GM19351 (cell line): ENCODE data around the gene NR2F1-AS1.

Source experiments
- ATAC-seq: cut with Tn5 transposase; IDR thresholded peaks from one replicate; pipeline ENCODE4 v1.9.1; 2021; ENCODE audit warnings: mild to moderate bottlenecking, moderate library complexity; ENCODE audit not compliant: unreplicated experiment

NR2F1-AS1 gene

DNA sequence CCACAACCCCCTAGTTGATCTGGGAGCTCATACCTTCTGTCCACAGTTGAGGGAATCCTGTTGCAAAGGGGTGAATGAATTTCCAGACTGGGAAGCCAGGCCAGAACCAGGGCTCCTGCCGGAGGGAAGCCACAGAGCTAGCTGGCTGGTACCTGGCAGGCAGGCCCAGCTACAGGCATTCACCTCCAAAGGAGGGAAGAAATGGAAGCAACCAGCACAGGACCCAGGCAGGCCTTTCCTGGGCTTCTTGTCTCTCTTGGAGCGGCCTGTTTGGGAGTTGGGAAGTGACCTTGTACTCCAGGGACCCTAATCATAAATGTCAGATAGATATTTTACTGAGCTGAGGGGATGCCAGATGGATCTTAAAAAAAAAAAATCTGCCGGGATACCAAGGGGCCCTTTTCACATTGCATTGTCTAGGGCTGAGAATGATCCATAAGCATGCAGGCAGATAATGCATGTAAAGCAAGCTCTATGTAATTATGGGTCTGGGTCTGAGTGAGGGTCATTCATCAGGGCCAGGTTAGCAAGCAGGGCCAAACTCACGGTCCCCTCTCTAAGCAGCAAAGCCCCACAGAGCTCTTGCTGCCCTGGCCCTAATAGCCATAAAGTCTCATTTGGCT lies 10.4 kb upstream of the NR2F1-AS1 start:
- ATAC-seq: no peak

DNA sequence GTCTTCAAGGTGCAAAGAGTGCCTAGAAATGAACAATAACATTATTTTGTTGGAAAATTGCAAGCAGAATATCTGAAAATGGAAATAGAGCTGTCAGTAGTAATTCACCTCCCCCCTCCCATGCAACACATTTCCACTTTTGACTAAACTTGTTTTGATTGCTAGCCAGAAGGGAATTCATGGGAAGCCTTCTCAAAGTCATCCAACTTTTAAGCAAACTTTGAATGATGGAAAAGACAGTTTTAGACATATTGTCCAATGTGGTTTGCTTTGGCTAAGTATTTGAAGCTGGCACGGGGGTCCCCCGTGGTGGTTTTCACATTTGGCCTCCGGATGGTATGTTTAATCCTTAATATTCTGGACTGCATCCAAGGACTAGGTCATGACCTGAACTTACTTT lies 9.5 kb upstream of the NR2F1-AS1 start:
- no peak for ATAC-seq

DNA sequence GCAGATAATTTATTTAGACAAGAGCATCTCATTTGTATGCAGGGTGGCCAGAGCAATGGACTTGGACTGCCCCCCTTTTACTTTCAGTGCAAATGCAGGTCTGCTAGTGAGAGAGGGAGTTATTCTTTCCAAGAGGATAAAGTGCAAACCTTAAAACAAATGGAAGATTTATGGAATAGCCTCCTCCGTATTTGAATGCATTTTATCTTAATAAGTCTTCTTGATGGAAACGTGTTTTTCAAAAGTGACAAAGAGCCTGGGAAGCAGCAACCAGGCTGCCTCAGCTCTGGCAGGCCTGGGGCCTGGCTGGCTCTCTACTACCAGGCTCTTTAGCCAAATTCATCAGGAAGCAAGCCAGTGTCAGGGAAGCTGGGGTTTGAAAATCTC lies 8.8 kb upstream of the NR2F1-AS1 start:
- no peak for ATAC-seq

DNA sequence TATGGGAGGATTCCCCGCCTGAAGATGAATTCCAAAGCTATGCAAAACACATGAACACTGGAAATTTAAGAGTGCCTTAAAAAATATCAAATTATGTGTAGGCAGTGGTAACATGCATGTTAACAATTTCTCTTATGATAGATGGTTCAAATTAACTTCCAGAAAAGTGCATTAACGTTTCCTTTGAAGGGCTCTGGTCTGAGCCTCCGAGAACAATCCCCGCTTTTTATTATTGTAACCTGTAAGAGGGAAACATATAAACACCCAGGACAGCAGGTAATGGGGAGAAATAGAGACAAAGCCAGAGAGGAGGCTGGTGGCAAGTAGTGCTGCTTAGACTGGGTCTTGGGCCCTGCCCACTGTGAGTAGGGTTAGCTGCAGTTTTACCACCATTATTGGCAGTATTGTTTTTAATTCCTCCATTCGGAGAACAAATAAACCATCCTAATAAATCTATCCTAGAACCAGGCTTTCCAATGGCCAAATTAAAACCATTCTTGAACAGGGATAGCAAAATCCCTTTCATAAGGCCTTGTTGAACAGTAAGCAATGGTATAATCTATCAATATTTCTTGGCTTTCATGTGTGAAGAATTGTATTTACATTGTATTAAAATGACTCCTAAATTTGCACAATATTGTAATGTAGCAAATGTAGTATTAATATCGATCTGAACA lies 8.3 kb upstream of the NR2F1-AS1 start:
- ATAC-seq: no peak

DNA sequence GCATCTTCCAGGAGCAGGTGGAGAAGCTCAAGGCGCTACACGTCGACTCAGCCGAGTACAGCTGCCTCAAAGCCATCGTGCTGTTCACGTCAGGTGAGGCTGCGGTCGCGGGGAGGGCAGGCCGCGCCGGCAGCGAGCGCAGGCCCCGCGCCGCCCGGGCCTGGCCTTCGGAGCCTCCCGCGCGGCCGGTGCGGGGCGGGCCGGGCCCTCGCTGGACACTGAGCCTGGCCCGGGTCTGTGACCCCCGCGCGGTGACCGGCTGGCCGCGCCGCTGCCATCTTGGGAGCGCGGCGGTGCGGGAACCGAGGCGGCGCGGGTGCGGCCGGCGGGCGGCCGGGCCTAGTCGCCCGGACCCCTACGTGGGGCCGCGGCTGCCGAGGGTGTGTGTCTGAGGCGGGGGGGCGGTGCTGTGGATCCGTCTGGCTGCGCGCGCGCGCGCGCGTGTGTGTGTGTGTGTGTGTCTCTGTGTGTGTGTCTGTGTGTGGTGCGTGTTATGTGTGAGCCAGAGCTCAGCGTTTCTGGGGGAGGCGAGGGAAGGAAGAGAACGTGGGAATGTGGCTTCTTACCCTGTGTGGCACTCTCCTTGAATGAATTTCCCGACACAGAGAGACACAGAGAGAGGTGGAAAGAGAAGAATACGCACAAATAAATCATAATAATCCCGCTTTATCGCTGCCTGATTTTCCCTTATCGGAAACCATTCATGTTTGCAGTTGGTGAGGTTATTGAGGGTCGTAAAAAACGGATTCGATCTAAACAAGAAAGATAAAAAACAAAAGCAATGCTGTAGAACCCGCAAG lies 7.5 kb upstream of the NR2F1-AS1 start:
- ATAC-seq: no peak

DNA sequence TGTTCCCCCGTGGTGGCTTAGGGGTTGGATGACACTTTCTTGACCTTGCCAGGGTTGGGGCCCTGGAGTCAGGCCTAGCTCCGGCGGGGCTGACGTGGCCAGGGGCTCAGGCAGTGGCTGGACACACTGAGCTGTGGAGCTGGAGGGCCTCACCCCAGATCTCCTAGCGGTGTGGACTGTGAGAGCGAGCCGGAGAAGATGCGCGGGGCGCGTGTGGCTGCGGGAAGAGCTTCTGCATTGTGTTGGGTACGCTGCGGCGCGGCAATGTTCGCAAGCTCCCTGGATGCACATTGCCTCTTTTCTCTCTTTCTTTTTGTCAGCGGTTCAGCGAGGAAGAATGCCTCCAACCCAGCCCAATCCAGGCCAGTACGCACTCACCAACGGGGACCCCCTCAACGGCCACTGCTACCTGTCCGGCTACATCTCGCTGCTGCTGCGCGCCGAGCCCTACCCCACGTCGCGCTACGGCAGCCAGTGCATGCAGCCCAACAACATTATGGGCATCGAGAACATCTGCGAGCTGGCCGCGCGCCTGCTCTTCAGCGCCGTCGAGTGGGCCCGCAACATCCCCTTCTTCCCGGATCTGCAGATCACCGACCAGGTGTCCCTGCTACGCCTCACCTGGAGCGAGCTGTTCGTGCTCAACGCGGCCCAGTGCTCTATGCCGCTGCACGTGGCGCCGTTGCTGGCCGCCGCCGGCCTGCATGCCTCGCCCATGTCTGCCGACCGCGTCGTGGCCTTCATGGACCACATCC lies 6.8 kb upstream of the NR2F1-AS1 start:
- ATAC-seq: no peak

DNA sequence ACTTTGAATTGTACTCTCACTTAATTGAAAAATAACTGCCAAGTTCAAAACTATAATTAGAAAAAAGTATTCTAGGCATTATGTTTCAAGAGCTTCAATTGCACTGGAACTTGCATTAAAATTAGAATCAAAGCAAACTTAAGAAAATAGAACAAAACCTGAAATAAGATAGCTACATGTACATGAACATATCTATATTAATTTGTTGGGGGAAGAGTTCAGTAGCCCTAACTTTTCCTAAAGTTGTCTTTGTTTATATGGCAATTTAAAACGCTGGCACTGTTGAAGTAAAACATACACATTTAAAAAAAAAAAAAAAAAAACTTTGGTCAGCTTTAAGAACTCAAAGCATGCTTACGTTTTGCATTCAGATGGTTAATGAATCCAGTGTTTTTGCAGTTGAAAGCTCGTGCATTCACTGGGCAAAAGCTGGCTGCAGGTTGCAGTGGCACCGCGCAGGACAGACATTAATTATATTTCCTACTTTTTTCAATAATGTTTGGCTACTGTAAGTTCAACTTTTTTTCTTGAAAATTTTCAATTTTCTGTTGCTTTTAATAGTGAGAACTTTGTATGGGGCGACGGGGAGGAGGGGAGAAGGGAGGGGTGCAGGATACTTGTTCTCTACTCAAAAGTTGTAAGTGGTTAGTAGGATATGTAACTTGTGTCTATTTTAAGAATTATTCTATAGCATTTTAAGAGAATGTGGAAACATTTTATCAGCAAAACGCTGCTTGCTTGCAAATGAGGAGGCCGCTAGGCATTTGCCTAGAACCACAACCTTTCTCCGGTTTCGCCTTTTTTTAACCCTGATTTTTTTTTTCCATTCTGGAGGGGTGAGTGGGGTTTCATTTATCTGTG lies 5.9 kb upstream of the NR2F1-AS1 start:
- no peak for ATAC-seq

DNA sequence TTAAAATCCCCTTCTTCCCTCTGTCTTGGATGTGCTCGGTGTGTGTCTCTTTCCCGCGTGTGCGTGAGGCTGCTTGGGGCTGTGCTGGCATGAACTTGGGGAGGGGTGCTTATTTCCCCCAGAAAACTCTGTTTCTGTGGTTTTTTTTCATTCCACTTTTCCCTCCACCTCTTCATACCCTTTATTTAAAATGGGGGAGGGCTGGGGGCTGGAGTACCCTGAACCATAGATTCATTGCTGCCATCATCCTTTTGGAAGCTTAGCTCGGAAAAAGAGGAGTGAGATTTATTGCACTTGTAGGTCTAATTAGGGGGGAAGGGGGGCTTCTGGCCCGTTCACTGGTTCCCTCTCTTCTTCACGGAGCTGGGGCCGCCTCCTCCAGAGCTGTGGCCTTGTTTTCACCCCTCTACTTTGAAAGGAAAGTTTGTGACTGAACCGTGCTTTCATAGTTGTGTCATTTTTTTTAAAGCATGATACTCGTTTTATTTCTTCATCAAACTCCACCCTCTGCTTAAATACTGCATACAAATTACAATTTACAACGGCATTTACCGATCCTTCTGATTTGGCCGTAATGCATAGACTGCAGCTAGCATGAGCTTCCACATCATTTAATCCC lies 4.9 kb upstream of the NR2F1-AS1 start:
- no peak for ATAC-seq

DNA sequence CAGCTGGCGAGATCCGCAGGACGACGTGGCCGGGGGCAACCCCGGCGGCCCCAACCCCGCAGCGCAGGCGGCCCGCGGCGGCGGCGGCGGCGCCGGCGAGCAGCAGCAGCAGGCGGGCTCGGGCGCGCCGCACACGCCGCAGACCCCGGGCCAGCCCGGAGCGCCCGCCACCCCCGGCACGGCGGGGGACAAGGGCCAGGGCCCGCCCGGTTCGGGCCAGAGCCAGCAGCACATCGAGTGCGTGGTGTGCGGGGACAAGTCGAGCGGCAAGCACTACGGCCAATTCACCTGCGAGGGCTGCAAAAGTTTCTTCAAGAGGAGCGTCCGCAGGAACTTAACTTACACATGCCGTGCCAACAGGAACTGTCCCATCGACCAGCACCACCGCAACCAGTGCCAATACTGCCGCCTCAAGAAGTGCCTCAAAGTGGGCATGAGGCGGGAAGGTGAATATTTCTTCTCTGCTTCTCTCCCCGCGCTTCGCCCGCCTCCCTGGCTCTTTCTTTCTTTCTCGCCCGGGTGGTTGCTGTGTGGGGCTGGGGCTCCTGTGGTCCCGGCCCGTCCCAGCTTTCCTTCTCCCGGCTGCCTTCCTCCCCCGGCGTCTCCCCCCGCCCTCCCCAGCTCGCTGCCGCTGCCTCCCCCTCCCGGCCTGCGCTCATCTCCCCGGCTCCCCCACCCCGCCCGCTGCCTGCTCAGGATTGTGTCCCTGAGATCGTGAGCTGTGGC lies 4.2 kb upstream of the NR2F1-AS1 start:
- no peak for ATAC-seq

DNA sequence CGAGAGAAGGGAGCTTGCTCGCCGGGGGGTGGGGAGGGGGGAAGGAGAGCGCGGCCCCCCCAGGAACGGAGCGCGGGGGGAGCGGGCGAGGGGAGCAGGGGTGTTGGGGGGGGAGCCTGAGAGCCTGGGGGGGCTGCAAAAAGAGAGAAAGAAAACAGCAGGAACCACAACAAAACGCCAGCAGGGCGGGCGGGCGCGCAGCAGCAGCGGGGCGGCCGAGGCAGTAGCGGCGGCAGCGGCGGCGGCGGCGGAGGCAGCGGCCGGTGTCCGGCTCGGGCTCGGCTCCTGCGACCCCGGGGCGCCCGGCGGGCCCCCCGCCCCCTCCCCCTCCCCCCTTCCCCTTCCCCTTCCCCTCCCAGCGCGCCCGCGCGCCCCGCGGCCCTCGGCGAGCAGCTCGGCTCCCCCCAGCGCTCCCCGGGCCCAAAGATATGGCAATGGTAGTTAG lies 3.6 kb upstream of the NR2F1-AS1 start:
- no peak for ATAC-seq

DNA sequence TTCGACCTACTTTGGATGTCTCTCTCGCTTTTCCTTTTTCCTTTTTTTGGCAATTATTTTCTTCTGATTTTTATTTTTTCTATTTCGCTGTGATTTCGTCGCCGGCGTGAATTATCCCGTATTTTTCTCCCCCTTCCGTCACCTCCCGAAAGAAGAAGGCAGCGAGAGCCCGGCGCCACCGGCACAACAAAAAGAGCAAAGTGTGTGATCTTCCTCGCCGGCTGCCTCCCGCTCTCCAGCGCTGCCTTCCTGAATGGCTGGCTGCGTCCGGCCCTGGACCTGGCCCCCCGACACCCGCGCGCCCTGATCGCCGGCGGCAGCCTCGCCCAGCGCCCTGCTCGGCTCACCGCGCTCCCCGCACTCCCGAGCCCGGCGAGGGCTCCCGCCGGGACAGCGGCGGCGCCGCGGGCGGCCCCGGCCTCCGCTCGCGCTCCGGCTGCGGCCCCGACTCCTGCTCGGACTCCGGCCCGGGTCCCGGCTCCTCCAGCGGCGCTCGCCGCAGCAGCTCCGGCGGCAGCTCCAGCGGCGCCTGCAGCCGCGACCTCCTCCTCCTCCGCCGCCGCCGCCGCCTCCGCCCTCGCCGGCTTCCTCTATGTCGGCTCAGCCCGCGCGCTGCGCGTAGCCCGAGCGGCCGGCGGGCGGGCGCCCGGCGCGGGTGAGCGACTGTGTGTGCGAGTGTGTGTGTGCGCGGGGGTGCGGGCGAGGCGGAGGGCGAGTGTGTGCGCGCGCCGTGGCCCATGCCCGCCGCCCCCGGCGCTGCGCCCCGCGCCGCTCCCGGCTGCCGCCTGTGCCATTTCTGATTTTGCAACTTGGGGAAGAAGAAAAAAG lies 3.0 kb upstream of the NR2F1-AS1 start:
- peak; percentile 29 for ATAC-seq

DNA sequence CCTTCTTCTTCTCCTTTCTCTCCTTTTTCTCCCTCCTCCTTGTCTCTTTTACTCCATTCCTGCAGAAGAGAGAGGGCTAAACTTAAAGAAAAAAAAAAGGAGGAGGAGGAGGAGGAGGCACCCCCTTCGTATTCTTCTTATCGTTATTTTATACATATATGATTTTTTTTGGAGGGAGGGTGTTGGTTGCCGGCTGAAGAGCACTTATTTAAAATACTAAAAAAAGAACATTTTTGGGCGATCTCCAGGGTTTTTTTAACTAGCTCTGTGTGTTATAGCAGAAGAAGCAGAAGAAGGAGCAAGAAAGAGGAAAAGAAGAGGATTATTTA lies 2.4 kb upstream of the NR2F1-AS1 start:
- ATAC-seq: no peak

DNA sequence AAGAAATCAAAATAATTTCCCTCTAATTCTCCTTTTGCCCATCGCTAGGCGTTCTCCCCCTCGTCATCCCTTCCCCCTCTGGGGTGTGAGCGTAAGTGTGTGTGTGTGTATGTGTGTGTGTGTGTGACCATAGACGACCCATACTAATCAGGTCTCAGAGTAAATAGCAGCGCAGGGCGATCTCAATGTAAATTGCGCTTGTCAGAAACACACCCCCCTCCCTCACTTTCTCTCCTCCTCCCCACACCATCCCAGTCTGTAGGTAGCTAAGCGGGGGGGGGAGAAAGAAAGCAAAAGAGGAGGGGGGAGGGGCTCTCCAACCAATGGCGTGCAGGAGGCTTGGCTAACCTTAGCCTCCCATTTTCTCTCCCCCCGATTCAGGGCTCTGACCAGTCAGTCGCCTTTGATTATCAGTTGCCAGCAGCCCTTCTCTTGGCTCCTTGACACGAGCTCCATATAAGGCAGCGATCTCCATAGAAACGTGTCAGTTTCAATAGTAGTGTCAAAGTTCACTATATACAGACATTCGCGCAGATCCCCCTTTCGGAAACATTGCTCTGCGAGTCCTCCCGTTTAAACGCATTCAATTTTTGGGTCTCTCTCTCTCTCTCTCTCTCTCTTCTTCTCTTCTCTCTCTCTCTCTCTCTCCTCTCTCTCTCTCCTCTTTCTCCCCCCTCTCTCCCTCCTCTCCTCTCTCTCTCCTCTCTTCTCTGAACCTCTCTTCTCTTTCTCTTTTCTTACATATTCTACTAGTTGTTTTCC lies 1.8 kb upstream of the NR2F1-AS1 start, which contains the start of gene NR2F1:
NR2F1 (plus strand) TSS at position 546 of the 762 bp plus-strand sequence. CDS start 1,802 bp downstream, outside the sequence.
- ATAC-seq: no peak

DNA sequence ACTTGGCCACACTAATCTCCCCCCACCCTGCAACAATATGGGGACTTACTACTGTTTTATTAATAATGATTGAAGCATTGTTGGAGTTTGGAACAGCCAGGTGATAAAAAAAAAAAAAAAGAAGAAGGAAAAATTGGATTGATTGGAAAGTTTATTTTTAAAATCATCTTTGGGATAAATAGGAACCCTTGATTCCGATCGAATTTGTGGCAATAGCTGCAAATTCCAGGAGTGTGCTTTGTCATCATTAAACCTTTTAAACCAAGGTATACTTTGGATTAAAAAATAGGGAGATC lies 1.1 kb upstream of the NR2F1-AS1 start:
- no peak for ATAC-seq

DNA sequence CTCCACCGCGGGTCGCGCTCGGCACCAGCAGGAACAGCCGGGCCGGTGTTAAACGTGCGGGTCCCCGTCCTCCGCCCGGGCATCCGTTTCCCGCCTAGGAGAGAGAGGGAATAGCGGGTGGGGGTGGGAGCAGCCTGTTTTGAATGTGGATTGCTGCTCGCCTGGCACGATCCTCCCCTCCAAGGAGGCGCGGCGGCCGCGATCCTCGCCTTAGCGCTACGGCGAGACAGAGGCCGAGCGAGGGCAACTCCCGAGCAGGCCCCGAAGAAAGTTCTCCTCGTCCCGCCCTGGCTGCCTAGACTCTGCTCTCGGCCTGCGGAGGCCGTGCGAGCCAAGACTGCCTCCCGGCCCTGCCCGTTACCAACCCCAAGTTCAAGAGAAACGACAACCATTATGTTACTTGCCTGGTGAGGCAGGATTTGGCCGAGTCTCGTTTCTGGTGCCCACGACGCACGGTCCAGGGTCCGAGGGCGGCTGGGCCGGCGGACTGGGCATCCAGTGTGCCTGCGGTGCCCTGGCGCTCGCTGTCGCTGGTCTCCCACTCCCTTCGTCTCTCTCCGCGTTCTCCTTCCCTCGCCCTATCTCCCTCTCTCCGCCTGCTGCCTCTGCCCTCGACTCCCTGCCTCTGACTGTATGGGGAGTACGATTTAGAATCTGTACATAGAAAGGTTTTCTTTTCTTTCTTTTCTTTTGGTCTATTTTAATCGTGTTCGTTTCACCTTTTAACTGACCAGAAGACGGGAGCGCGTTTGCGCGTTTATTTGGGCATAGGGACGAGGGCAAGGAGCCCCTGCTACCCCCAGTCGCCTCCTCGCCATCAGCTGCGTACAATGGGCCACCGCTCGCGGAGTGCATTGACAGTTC lies 724 bp downstream of the NR2F1-AS1 start:
- ATAC-seq: no peak

DNA sequence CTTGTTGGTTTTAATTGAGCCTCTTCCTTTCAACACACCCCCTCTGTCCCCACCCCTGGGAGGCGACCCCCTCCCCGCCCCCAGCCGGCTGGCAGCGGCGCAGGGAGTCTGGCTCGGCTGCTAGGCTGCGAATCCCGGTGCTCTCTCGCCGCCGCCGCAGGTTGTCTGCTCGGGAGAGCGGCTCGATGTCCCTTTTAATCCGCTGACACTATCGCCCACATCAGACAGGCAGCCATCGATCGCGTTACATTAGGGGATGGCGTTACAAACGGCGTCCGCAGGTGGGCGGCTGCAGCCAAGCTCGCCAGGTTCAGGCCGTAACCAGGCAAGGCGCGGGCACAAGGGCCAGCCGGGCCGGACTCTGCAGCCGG lies 1.3 kb downstream of the NR2F1-AS1 start:
- ATAC-seq: no peak
